ENCODE measurements around the gene RAB6B.

Gene RAB6B

GRCh38 chr3:133896002-133896761 is 500 bp upstream of the RAB6B start:
- TF ChIP-seq SPI1 (IDR thresholded peaks at IDR 0.05; ENCODE audit: borderline replicate concordance, low read depth) = no peak
- no peak for TF ChIP-seq POLR2AphosphoS5 (IDR thresholded peaks at IDR 0.05; ENCODE audit: low read depth)
- no peak for TF ChIP-seq CTCF (IDR thresholded peaks at IDR 0.05; ENCODE audit: insufficient read depth, low read length)
- no peak for TF ChIP-seq REST (IDR thresholded peaks at IDR 0.05; ENCODE audit: insufficient replicate concordance, low read depth)
- no peak for TF ChIP-seq GABPA (IDR thresholded peaks at IDR 0.05; ENCODE audit: low read depth)
- DNase-seq (ENCODE audit: low read depth in 1 of 2, low spot score in 1 of 2) = no peak
- Histone ChIP-seq H3K27me3 (ENCODE audit: insufficient read depth, poor library complexity, severe bottlenecking) (peaks cover 6% of the 10 kb centered on the region), H3K27ac (replicated peaks) (no peak overlapping the region), H3K4me3 (replicated peaks; ENCODE audit: insufficient read depth, low read length) (peak overlapping the region; percentile 51)

DNA sequence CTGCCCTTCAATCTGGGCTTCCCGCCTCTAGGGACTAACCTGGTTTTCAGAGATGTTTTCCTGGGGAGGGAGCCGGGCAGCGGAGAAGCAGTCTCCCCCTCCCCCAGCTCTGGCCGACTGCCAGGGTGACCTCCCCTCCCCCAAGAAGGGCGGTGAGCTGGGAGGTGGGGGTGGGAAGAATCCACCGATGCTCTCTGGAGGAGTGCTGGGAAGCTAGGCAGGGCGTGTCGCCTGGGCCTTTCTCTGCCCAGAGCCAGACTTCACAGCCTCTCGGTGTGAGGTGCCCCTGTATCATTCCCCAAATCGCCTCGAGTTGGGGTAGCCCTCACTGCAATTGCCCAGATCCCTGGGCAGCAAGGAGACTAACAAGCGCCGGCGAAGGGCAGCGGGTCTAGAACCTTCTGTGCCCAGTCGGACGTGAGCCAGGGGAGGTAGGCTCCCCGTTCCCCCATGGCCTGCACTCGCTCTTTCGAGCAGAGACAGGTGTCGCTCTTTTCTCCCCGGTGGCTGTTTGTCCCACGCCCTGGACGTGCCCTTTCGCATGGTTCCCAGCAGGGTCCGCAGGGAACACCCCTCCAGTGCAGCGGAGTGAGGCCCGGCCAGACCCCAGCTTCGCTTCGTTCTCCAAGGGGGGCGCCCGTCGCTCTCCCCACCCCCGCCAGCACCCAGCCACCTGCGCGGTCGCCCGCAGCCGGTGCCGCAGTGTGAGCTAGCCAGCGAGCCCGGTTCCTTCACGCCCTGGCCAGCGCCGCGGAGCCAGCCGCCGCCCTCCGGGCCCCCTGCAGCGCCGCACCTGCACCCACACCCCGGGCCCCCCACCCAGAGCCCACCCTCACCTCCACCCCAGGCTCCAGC is 1.1 kb downstream of the RAB6B start:
- Histone ChIP-seq H3K4me3 (replicated peaks; ENCODE audit: insufficient read depth, low read length) (peak overlapping the region; percentile 51), H3K27me3 (ENCODE audit: insufficient read depth, poor library complexity, severe bottlenecking) (peaks cover 6% of the 10 kb centered on the region)

GRCh38 chr3:133893683-133894352 is 1.9 kb downstream of the RAB6B start:
- Histone ChIP-seq H3K27ac (replicated peaks) (no peak overlapping the region), H3K27me3 (ENCODE audit: insufficient read depth, poor library complexity, severe bottlenecking) (peaks cover 6% of the 10 kb centered on the region), H3K4me3 (replicated peaks; ENCODE audit: insufficient read depth, low read length) (no peak overlapping the region)
- TF ChIP-seq POLR2AphosphoS5 (IDR thresholded peaks at IDR 0.05; ENCODE audit: low read depth) (no peak), SPI1 (IDR thresholded peaks at IDR 0.05; ENCODE audit: borderline replicate concordance, low read depth) (no peak), CTCF (IDR thresholded peaks at IDR 0.05; ENCODE audit: insufficient read depth, low read length) (no peak), GABPA (IDR thresholded peaks at IDR 0.05; ENCODE audit: low read depth) (no peak), REST (IDR thresholded peaks at IDR 0.05; ENCODE audit: insufficient replicate concordance, low read depth) (no peak)
- no peak for DNase-seq (ENCODE audit: low read depth in 1 of 2, low spot score in 1 of 2)

More for the DNA sequence above, 1.1 kb downstream of the RAB6B start:
- DNase-seq (ENCODE audit: low read depth in 1 of 2, low spot score in 1 of 2) = no peak
- H3K27ac ChIP-seq (replicated peaks) = no peak overlapping the region
- TF ChIP-seq GABPA (IDR thresholded peaks at IDR 0.05; ENCODE audit: low read depth) (no peak), REST (IDR thresholded peaks at IDR 0.05; ENCODE audit: insufficient replicate concordance, low read depth) (no peak), SPI1 (IDR thresholded peaks at IDR 0.05; ENCODE audit: borderline replicate concordance, low read depth) (no peak)

Data from HL-60 (cell line).